HG02884 (cell line): ENCODE data around the gene MBD2.
A peak's percentile ranks its signal among the peaks of the same experiment; 100 is the strongest.
"Not testable (repeated sequence)": the region's sequence is repeated elsewhere in the genome, so short reads cannot be mapped to it uniquely, and the experiment has no call there.

Experiments
- ATAC-seq: cut with Tn5 transposase; IDR thresholded peaks from one replicate; pipeline ENCODE4 v1.9.1; 2021; ENCODE audit warnings: mild to moderate bottlenecking, moderate library complexity; ENCODE audit not compliant: unreplicated experiment

MBD2 gene

DNA sequence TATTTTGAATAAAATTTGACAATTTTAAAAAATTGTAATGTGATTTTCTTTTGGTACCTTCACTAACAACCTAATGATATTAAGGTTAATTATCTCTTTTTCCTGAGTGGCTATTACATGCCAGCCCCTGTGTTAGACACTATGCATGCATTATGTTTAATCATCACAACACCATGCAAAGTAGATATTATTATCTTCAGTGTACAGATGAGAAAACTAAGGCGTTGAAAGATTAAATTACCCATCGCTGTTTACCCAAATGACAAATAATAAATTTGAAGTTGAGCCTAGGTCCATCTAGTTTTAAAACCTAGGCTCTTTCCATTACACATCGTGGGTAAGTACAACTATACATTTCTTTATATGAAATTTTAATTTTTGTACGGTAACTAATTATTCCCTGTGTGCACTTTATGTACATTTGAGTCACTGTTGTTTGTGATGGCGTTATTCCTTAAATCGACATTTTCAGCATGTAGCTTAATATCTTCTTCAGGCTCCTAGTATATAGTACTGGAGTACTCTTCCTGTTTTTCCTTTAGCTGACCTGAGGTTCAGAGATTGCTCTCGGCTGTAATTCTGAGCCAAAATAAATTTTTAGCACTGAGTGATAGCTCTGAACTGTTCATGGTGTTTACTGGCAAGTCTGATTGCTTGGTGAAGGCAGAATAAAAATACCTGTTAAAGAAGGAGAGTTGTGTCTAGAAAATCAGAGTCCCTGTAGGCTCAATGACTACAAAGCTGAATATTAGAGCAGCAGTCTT is 13.9 kb upstream of the MBD2 start:
- ATAC-seq = no peak

- no peak for ATAC-seq
These were observed 11.4 kb upstream of the MBD2 start for GRCh38 chr18:54235871-54236270.

GRCh38 chr18:54233747-54234146 is 9.3 kb upstream of the MBD2 start:
- ATAC-seq = no peak

- ATAC-seq = no peak
These were observed 8.8 kb upstream of the MBD2 start for GRCh38 chr18:54233228-54233625.

DNA sequence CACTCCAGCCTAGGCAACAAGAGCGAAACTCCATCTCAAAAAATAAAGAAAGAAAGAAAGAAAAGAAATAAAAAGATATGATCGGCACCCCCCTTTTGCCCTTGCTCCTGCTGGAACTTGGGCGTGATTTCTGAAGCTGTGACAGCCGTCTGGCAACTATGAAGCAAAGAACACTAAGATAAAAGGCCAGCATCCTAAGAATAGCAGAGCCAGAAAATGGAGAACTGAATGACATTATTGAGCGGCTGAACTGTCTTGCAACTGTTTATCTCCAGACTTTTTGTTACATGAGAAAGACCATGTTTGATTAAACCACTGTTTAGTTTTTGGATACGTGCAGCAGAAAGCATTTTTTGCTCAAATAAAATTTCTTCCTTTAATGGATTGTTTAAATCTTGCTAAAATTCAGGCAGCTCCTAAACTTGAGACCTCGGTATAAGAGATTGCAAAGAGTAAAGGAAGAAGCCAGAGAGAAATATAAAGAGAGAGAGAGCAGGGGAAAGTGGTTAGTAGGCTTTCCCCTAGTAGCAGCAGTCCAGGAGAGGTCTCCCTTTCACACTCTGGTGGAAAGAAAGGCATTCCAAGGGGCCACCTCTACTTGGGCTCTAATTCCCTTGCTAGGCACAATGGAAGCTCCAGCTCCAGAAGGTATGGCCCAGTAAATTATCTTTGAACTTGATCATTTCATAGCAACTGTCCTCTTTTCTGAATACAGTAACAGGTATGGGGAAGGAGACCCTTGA is 8.2 kb upstream of the MBD2 start:
- no peak for ATAC-seq

GRCh38 chr18:54229421-54230059 is 5.1 kb upstream of the MBD2 start:
- peak; percentile 35 for ATAC-seq

DNA sequence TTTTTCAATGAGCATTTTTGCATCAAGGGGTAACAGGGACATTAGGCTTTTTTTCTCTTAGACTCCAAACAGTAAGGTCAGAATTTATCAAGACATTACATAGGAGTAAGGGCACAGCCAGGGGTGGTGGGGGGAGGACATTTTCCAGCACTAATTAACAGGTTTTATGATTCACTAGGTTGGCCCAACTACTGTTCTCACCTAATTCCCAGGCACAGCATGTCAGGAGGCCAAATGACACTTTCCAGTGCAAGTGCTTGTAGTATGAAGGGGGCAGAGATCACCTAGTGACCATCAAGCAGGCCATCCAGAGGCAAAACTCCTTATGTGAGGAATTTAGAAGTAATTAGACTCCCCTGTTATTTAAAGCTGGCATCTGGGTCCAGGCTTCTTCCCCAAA is 3.9 kb upstream of the MBD2 start:
- ATAC-seq = no peak

GRCh38 chr18:54223568-54224241 is 764 bp downstream of the MBD2 start:
- ATAC-seq = peak; percentile 11

DNA sequence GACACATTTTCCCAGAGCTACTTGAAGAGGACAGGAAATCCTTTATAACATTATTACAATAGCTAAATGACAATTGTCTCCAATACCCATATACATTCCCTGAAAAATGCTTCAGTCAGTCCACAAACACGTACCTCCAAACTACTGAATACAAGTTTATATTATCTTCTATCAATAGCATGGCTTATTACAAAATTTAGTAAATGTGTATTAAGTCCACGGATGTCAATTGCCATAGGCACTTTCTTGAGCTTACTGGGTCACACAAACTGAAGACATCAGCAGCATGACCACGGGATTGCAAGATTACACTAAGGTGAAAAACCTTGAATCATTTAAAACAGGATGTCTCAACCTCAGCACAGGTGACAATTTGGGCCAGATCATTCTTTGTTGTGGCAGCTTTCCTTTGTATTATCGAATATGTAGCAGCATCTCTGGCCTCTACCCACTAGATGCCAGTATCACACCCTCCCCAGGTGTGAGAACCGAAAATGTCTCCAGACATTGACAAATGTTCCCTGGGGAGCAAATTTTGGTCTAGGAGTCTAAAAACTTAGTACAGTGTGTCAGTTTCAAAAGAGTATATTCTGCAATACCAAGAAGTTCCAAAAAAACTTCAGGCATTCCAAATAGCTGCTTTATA is 1.4 kb downstream of the MBD2 start:
- peak; percentile 19 for ATAC-seq

DNA sequence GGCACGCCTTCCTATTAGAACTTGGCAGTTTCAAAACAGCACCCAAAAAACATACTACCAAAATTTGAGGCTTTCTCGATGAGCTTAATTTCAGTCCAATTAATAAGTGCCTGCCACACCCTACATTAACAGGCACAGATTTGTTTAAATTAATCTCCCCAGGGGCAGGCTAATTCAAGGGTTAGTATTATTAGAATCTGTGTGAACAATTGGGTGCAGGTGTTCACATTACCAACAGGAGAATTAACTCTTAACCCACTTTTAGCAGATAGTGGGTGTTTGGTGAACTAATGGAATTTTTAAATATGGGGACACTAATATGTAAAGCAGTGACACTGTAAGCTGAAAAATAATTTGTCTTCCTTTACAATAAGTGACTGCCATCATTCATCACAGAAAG is 4.1 kb downstream of the MBD2 start:
- ATAC-seq = no peak

GRCh38 chr18:54218803-54219202 is 5.7 kb downstream of the MBD2 start:
- not testable (repeated sequence) for ATAC-seq

DNA sequence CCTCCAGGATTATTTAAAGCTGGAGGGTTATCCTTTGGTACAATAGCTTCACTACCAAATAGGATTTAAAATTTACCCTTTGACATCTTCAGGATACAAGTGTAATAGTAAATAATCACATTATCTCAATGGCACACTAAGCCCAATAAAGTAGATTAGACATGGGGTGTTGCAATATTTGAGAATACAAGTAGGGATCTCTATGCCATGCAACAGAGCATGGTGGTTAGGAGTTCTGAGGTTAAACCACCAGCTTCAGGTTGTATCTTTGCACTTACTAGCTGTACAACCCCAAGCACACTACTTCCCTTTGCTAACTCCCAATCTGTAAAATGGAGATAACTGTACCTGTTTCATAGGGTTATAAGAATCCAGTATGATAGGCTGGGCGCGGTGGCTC is 6.2 kb downstream of the MBD2 start:
- ATAC-seq = no peak

DNA sequence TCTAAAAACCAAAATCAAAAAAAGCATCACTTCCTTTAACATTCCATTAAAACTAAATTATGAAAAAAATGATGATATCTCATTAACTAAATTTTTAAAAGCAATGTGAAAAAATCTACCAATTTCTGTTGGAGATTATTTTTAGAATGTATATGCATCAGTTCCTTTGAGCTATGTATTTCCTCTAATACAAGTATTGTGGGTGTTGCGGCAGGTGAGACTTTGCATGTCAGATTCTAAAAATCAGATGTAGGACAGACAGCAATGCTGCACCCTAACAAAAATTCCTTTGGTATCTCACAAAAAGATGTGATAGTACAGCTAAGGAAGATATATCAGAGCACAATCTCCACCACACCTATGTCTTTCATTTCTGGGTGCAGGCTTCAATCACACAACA is 6.8 kb downstream of the MBD2 start:
- ATAC-seq = peak; percentile 46

GRCh38 chr18:54215069-54215468 is 9.4 kb downstream of the MBD2 start:
- no peak for ATAC-seq

- peak; percentile 28 for ATAC-seq
These were observed 14.0 kb downstream of the MBD2 start for GRCh38 chr18:54210463-54210862.

DNA sequence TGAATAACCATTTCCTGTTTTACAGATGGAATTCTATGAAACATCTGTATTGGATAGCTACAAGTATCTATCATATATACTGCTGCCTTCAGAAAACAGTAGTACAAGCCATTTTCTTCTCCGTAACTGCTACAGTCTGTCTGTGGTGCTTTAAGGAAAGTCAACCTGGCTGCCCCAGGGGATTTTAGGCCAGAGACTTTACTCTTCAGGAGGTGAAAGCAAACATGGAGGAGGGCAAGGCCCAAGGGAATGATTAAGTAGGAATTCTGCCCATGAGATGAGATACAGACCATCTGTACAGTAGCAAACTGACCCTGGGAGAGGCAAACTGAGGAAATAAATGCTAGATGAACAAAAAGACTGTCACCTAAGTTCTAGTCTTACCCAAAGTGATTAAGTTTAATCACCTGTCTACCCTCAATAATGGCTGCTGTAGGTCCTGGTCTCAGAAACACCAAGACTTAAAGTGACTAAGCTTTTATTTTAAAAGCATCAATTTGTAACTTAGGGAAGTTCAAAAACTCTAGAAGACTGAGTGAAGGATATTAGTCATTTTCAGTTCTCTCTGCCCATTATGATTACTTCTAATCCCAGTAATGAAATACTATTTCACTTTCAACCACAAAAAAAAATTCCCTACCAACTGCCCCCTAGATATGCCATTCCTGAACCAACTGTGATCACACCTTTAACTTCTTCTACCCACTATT is 14.8 kb downstream of the MBD2 start:
- ATAC-seq = peak; percentile 81

GRCh38 chr18:54206447-54206846 is 18.0 kb downstream of the MBD2 start:
- no peak for ATAC-seq

GRCh38 chr18:54205959-54206358 is 18.5 kb downstream of the MBD2 start:
- ATAC-seq = no peak

GRCh38 chr18:54205448-54205847 is 19.0 kb downstream of the MBD2 start:
- not testable (repeated sequence) for ATAC-seq

DNA sequence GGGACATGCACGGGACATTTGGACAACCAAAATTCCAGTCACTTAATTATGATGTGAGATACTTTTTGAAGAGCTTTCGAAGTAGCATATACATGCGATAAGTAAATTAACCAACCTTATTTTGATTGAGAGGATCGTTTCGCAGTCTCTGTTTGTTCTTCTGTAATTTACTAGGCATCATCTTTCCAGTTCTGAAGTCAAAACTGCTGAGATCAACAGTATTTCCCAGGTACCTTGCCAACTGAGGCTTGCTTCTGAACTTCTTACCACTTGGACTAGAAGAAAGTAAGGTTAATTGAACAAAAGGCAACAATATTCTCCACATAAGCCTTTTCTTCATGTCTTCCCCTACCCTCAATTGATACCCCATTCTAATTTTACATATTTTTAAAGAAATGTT is 19.6 kb downstream of the MBD2 start:
- no peak for ATAC-seq
